GM12878 (cell line): ENCODE measurements around the gene SLC2A1. TPM values are rescaled to one million over a fixed set of nuclear protein-coding genes. Genes with fewer than 3 reads are reported as not detected.

Source experiments
- ATAC-seq: fragments of 200-7000 bp; cut with Tn5 transposase; 3 replicates; pipeline ENCODE4 v1.9.1; 2020; ENCODE audit warnings: mild to moderate bottlenecking, moderate library complexity
- BruUV-seq: library from RNA; stranded (reverse); fragments of 400-500 nt; replicated peaks from 2 replicates; lab custom pipeline; 2021; lab: Mats Ljungman, UMichigan
- CTCF ChIA-PET: fragments of 300-600 bp; sonication (Branson Sonifier 250); formaldehyde crosslinking; extraction: SDS; loops from one replicate; lab custom pipeline; 2021; ENCODE audit warnings: inconsistent platforms; lab: Yijun Ruan, JAX
- POLR2A ChIA-PET: fragments of 350-600 bp; formaldehyde crosslinking; extraction: SDS; loops from one replicate; lab custom pipeline; 2021; ENCODE audit warnings: inconsistent platforms; lab: Charles Lee
- RAD21 ChIA-PET: fragments of 300-600 bp; sonication (Branson Sonifier 250); formaldehyde crosslinking; loops from one replicate; lab custom pipeline; 2023; ENCODE audit warnings: antibody characterized with exemption; ENCODE audit not compliant: unreplicated experiment; lab: Charles Lee
- SMC1A ChIA-PET: fragments of 300-600 bp; sonication (Branson Sonifier 250); formaldehyde crosslinking; loops from one replicate; lab custom pipeline; 2023; ENCODE audit not compliant: unreplicated experiment, uncharacterized antibody; lab: Charles Lee
- DNase-seq: peaks from one replicate; pipeline ENCODE4 v3.0.0-alpha.2; 2011; ENCODE audit warnings: low read depth, low spot score
- FAIRE-seq: peaks from 3 replicates; lab custom pipeline; 2011; peaks lifted over from hg19 to GRCh38; lab: Jason Lieb, UNC
- H2AFZ ChIP-seq: 2 replicates; pipeline ENCODE4 v1.6.0; 2011; ENCODE audit warnings: low read depth, low read length, control low read depth; ENCODE audit not compliant: control insufficient read depth
- H3K27ac ChIP-seq: 2 replicates; pipeline ENCODE4 v1.5.1; 2011; ENCODE audit warnings: control low read depth; ENCODE audit not compliant: control insufficient read depth, insufficient read depth
- H3K27me3 ChIP-seq, 2 experiments: replicated peaks in 1 of 2; 2 replicates each; pipeline versions ENCODE4 v1.6.0 to v1.6.1; 2011; ENCODE audit warnings: low read length in 1 of 2; ENCODE audit not compliant: control insufficient read depth in 2 of 2, insufficient read depth in 2 of 2
- H3K36me3 ChIP-seq, 2 experiments: 2 replicates each; pipeline ENCODE4 v1.5.1; 2011; ENCODE audit warnings: low read length in 1 of 2; ENCODE audit not compliant: control insufficient read depth in 2 of 2, insufficient read depth in 2 of 2
- H3K4me1 ChIP-seq: 2 replicates; pipeline ENCODE4 v1.6.1; 2011; ENCODE audit warnings: mild to moderate bottlenecking, low read length, moderate library complexity, mixed read lengths; ENCODE audit not compliant: control insufficient read depth, insufficient read depth
- H3K4me2 ChIP-seq: 2 replicates; pipeline ENCODE4 v1.6.0; 2011; ENCODE audit warnings: control low read depth; ENCODE audit not compliant: control insufficient read depth, insufficient read depth
- H3K4me3 ChIP-seq: fragments of 200-600 bp; sonication (generic); 2 replicates; pipeline ENCODE4 v1.5.1; 2016
- H3K79me2 ChIP-seq: 2 replicates; pipeline ENCODE4 v1.6.0; 2011; ENCODE audit warnings: low read length; ENCODE audit not compliant: control insufficient read depth, insufficient read depth
- H3K9ac ChIP-seq: 2 replicates; pipeline ENCODE4 v1.8.0; 2011; ENCODE audit warnings: low read length, control low read depth, mixed read lengths; ENCODE audit not compliant: control insufficient read depth, insufficient read depth
- H3K9me3 ChIP-seq: replicated peaks from 3 replicates; pipeline ENCODE4 v1.5.1; 2011; ENCODE audit warnings: mild to moderate bottlenecking, low read length; ENCODE audit not compliant: control insufficient read depth, insufficient read depth
- H4K20me1 ChIP-seq: 2 replicates; pipeline ENCODE4 v1.6.0; 2011; ENCODE audit not compliant: control insufficient read depth, insufficient read depth
- ASH2L ChIP-seq: fragments of 300-600, 200-600 bp; sonication (generic); IDR thresholded peaks from 2 replicates; pipeline ENCODE4 v1.6.1; 2017; ENCODE audit warnings: low read depth, mild to moderate bottlenecking, borderline replicate concordance
- BCL11A ChIP-seq: IDR thresholded peaks from 2 replicates; pipeline ENCODE4 v1.6.1; 2011; ENCODE audit warnings: low read depth, low read length
- CEBPB ChIP-seq, 2 experiments: fragments of 150-350 bp in 1 of 2; IDR thresholded peaks; 2 replicates each; pipeline ENCODE4 v1.6.1; 2012 to 2014; ENCODE audit warnings: low read depth in 2 of 2, low read length in 2 of 2, borderline replicate concordance in 1 of 2, inconsistent platforms in 1 of 2
- EGR1 ChIP-seq, 2 experiments: IDR thresholded peaks; 1 replicate in 1 of 2; 2 replicates in 1 of 2; pipeline ENCODE4 v1.6.1; 2011 to 2012; ENCODE audit warnings: low read depth in 2 of 2, low read length in 2 of 2, borderline replicate concordance in 1 of 2, mild to moderate bottlenecking in 1 of 2, moderate library complexity in 1 of 2
- KLF5 ChIP-seq: fragments of 450-650 bp; IDR thresholded peaks from 2 replicates; pipeline ENCODE4 v1.6.1; 2014; ENCODE audit warnings: mild to moderate bottlenecking; ENCODE audit not compliant: partially characterized antibody
- MEF2A ChIP-seq: IDR thresholded peaks from 2 replicates; pipeline ENCODE4 v1.6.1; 2011; ENCODE audit warnings: low read depth, mild to moderate bottlenecking, low read length, moderate library complexity; ENCODE audit not compliant: insufficient read depth
- MLLT1 ChIP-seq: fragments of 450-650 bp; IDR thresholded peaks from 2 replicates; pipeline ENCODE4 v1.6.1; 2016; ENCODE audit warnings: mild to moderate bottlenecking
- MXI1 ChIP-seq: fragments of 150-350 bp; IDR thresholded peaks from 2 replicates; pipeline ENCODE4 v1.6.1; 2011; ENCODE audit warnings: low read depth, mild to moderate bottlenecking, inconsistent platforms, low read length, improper control_type of control experiment
- RCOR1 ChIP-seq: conservative IDR thresholded peaks from 2 replicates; pipeline ENCODE4 v1.6.1; 2012; ENCODE audit warnings: low read depth, low read length, improper control_type of control experiment
- RELA ChIP-seq: fragments of 450-650 bp; IDR thresholded peaks from 2 replicates; pipeline ENCODE4 v1.8.0; 2014; ENCODE audit warnings: borderline replicate concordance; ENCODE audit not compliant: partially characterized antibody
- SIN3A ChIP-seq: IDR thresholded peaks from 2 replicates; pipeline ENCODE4 v1.6.1; 2012; ENCODE audit warnings: low read depth, low read length, improper control_type of control experiment
- USF2 ChIP-seq: IDR thresholded peaks from 2 replicates; pipeline ENCODE4 v1.6.1; 2011; ENCODE audit warnings: low read depth, low read length, improper control_type of control experiment, borderline replicate concordance
- ZNF24 ChIP-seq: fragments of 450-650 bp; IDR thresholded peaks from 2 replicates; pipeline ENCODE4 v1.6.1; 2017; ENCODE audit warnings: antibody characterized with exemption, mild to moderate bottlenecking
- WGBS: methylation state at CpG from one replicate; pipeline ENCODE4 v1.1.6; 2016; ENCODE audit warnings: low lambda C conversion rate; ENCODE audit not compliant: insufficient replicate concordance, insufficient coverage; ENCODE audit errors: missing lambda C conversion rate; 5-methylcytosine and 5-hydroxymethylcytosine counted together
- in situ Hi-C: fragments of 300-500 bp; cut with MboI; formaldehyde crosslinking; loops from 9 replicates; pipeline ENCODE4 v1.14.3; 2018; ENCODE audit warnings: mixed read lengths
- intact Hi-C: fragments of 100-400 bp; cut with micrococcal nuclease; formaldehyde crosslinking; loops from one replicate; pipeline ENCODE4 v1.14.2; 2022; ENCODE audit not compliant: unreplicated experiment
- polyA plus RNA-seq, 11 experiments: library from polyadenylated mRNA; depleted of rRNA in 4 of 11; unstranded in 6 of 11; stranded (reverse) in 5 of 11; fragments of >200 nt; fragmentation: Nextera tagmentation in 4 of 11; fragmentation: Illumina TruSeq in 1 of 11; extraction: Ambion mirVana in 4 of 11; extraction: Trizol in 1 of 11; gene quantifications; 1 replicate in 1 of 11; 2 replicates in 10 of 11; pipeline versions ENCODE4 v1.2.1 to v1.2.3, GENCODE V29; 2011 to 2016; ENCODE audit warnings: inconsistent platforms in 2 of 11, missing spikeins in 2 of 11, low read depth in 1 of 11
- total RNA-seq, 4 experiments: library from RNA; depleted of rRNA in 3 of 4; stranded (reverse); fragments of >200 nt in 3 of 4; fragmentation: Illumina TruSeq in 1 of 4; extraction: Trizol in 1 of 4; gene quantifications; 2 replicates each; pipeline versions ENCODE4 v1.2.1 to v1.2.3, GENCODE V29; 2013 to 2021
- TF ChIP-seq, protein P1 (sequence below): IDR thresholded peaks from 2 replicates; pipeline ENCODE4 v1.6.1; 2011; ENCODE audit warnings: low read depth, mild to moderate bottlenecking, low read length, moderate library complexity, borderline replicate concordance; ENCODE audit errors: extremely low read depth
- TF ChIP-seq, protein P2 (sequence below): fragments of 450-650 bp; IDR thresholded peaks from 2 replicates; pipeline ENCODE4 v1.6.1; 2016; ENCODE audit warnings: mild to moderate bottlenecking, moderate library complexity, borderline replicate concordance

SLC2A1 gene
- total and polyA plus RNA-seq, 10 of the 15 experiments (the other 5 are each of a cell fraction or from before 2014, with no cell fraction given) = 5.7 to 66.0 (median 44.2) TPM

- CTCF ChIA-PET = interaction anchor here (0.9 kb wide), 1 partner anchor 95 kb away, joined by 4 read pairs; no protein-coding TSS in a partner anchor
- H3K9ac ChIP-seq = no peak overlapping the region
- no TSS peak for BruUV-seq
Measured at GRCh38 chr1:42978317-42979035, 19.8 kb upstream of the SLC2A1 start.

More at GRCh38 chr1:42978317-42979035, 19.8 kb upstream of the SLC2A1 start:
- Histone ChIP-seq H3K27me3 (no peaks in the 10 kb centered on the region; a peak in 2 of 4 replicates), H2AFZ (no peak overlapping the region), H3K4me3 (no peak overlapping the region), H3K9me3 (no peaks in the 10 kb centered on the region), H3K4me1 (no peaks in the 10 kb centered on the region), H3K27ac (no peak overlapping the region), H3K36me3 (no peaks in the 10 kb centered on the region), H3K4me2 (no peak overlapping the region), H4K20me1 (no peaks in the 10 kb centered on the region), H3K79me2 (no peaks in the 10 kb centered on the region)
- WGBS = 62% methylated on average over 14 of the region's 14 CpGs
- FAIRE-seq (no peak), ATAC-seq (no peak), DNase-seq (no peak)
- ChIA-PET POLR2A (no interaction called here), SMC1A (interaction anchor here (1.3 kb wide), 1 partner anchor 65 kb away, joined by 4 read pairs; no protein-coding TSS in a partner anchor), RAD21 (no interaction called here)
- intact Hi-C loops = no loop called here
- TF ChIP-seq, protein P1, sequence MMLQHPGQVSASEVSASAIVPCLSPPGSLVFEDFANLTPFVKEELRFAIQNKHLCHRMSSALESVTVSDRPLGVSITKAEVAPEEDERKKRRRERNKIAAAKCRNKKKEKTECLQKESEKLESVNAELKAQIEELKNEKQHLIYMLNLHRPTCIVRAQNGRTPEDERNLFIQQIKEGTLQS = no peak
- no peak for TF ChIP-seq MEF2A
- TF ChIP-seq RCOR1 = no peak
- TF ChIP-seq EGR1 (IDR thresholded peaks at IDR 0.05; ENCODE audit: borderline replicate concordance in 1 of 2, low read depth in 2 of 2, low read length in 2 of 2) = no peak
- no peak for TF ChIP-seq CEBPB (IDR thresholded peaks at IDR 0.05; ENCODE audit: borderline replicate concordance in 1 of 2, low read depth in 2 of 2, low read length in 2 of 2)
- TF ChIP-seq MLLT1 = no peak
- TF ChIP-seq, protein P2, sequence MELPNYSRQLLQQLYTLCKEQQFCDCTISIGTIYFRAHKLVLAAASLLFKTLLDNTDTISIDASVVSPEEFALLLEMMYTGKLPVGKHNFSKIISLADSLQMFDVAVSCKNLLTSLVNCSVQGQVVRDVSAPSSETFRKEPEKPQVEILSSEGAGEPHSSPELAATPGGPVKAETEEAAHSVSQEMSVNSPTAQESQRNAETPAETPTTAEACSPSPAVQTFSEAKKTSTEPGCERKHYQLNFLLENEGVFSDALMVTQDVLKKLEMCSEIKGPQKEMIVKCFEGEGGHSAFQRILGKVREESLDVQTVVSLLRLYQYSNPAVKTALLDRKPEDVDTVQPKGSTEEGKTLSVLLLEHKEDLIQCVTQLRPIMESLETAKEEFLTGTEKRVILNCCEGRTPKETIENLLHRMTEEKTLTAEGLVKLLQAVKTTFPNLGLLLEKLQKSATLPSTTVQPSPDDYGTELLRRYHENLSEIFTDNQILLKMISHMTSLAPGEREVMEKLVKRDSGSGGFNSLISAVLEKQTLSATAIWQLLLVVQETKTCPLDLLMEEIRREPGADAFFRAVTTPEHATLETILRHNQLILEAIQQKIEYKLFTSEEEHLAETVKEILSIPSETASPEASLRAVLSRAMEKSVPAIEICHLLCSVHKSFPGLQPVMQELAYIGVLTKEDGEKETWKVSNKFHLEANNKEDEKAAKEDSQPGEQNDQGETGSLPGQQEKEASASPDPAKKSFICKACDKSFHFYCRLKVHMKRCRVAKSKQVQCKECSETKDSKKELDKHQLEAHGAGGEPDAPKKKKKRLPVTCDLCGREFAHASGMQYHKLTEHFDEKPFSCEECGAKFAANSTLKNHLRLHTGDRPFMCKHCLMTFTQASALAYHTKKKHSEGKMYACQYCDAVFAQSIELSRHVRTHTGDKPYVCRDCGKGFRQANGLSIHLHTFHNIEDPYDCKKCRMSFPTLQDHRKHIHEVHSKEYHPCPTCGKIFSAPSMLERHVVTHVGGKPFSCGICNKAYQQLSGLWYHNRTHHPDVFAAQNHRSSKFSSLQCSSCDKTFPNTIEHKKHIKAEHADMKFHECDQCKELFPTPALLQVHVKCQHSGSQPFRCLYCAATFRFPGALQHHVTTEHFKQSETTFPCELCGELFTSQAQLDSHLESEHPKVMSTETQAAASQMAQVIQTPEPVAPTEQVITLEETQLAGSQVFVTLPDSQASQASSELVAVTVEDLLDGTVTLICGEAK = no peak
- TF ChIP-seq KLF5 = no peak
- no peak for TF ChIP-seq BCL11A
- TF ChIP-seq MXI1 = no peak
- no peak for TF ChIP-seq USF2
- no peak for TF ChIP-seq ZNF24
- TF ChIP-seq RELA = no peak
- no peak for TF ChIP-seq SIN3A
- no peak for TF ChIP-seq ASH2L
- in situ Hi-C loops = no loop called here
